ENCODE measurements around the gene CDT1.

CDT1 gene

GRCh38 chr16:88830258-88830657 is 26.7 kb downstream of the CDT1 start:
- H2AFZ ChIP-seq (ENCODE audit: low read depth, low read length, severe bottlenecking), result no peak overlapping the region
- no peaks in the 10 kb centered on the region for H3K79me2 ChIP-seq (ENCODE audit: insufficient read depth, low read length)
- H3K27me3 ChIP-seq (ENCODE audit: low read length), result no peaks in the 10 kb centered on the region
- TF ChIP-seq EZH2phosphoT487 (conservative IDR thresholded peaks at IDR 0.05; ENCODE audit: low read length) (no peak), CTCF (IDR thresholded peaks at IDR 0.05; ENCODE audit: insufficient read depth, low read length, poor library complexity, severe bottlenecking) (no peak)
- H3K27ac ChIP-seq (ENCODE audit: low read depth, low read length), result no peak overlapping the region
- no peak overlapping the region for H3K9ac ChIP-seq (ENCODE audit: low read length)
- no peak overlapping the region for H3K4me2 ChIP-seq (ENCODE audit: low read depth, low read length, poor library complexity, severe bottlenecking)
- H4K20me1 ChIP-seq (ENCODE audit: low read depth, low read length), result no peaks in the 10 kb centered on the region
- H3K36me3 ChIP-seq (ENCODE audit: low read length), result no peaks in the 10 kb centered on the region
- no peaks in the 10 kb centered on the region for H3K9me3 ChIP-seq (ENCODE audit: insufficient read depth, low read length)
- no peaks in the 10 kb centered on the region for H3K9me2 ChIP-seq (replicated peaks; ENCODE audit: insufficient read depth, low read length)
- no peak overlapping the region for H3K4me3 ChIP-seq (ENCODE audit: insufficient read depth, low read length, poor library complexity, severe bottlenecking)
- no peaks in the 10 kb centered on the region for H3F3A ChIP-seq (ENCODE audit: insufficient read depth)

- no peak for TF ChIP-seq EZH2phosphoT487 (conservative IDR thresholded peaks at IDR 0.05; ENCODE audit: low read length)
- no peak for TF ChIP-seq CTCF (IDR thresholded peaks at IDR 0.05; ENCODE audit: insufficient read depth, low read length, poor library complexity, severe bottlenecking)
- Histone ChIP-seq H3K9me3 (ENCODE audit: insufficient read depth, low read length) (no peaks in the 10 kb centered on the region), H3K27me3 (ENCODE audit: low read length) (no peaks in the 10 kb centered on the region), H3K4me3 (ENCODE audit: insufficient read depth, low read length, poor library complexity, severe bottlenecking) (no peak overlapping the region), H3K4me2 (ENCODE audit: low read depth, low read length, poor library complexity, severe bottlenecking) (no peak overlapping the region), H3K79me2 (ENCODE audit: insufficient read depth, low read length) (no peaks in the 10 kb centered on the region), H2AFZ (ENCODE audit: low read depth, low read length, severe bottlenecking) (no peak overlapping the region), H4K20me1 (ENCODE audit: low read depth, low read length) (no peaks in the 10 kb centered on the region), H3K27ac (ENCODE audit: low read depth, low read length) (no peak overlapping the region), H3K9ac (ENCODE audit: low read length) (no peak overlapping the region), H3F3A (ENCODE audit: insufficient read depth) (no peaks in the 10 kb centered on the region), H3K9me2 (replicated peaks; ENCODE audit: insufficient read depth, low read length) (no peaks in the 10 kb centered on the region), H3K36me3 (ENCODE audit: low read length) (no peaks in the 10 kb centered on the region)
Measured at GRCh38 chr16:88830783-88831182, 27.2 kb downstream of the CDT1 start.

- Histone ChIP-seq H3K79me2 (ENCODE audit: insufficient read depth, low read length) (no peaks in the 10 kb centered on the region), H3K4me2 (ENCODE audit: low read depth, low read length, poor library complexity, severe bottlenecking) (no peak overlapping the region), H3F3A (ENCODE audit: insufficient read depth) (no peaks in the 10 kb centered on the region), H3K9ac (ENCODE audit: low read length) (no peak overlapping the region), H3K9me3 (ENCODE audit: insufficient read depth, low read length) (no peaks in the 10 kb centered on the region), H3K4me3 (ENCODE audit: insufficient read depth, low read length, poor library complexity, severe bottlenecking) (no peak overlapping the region), H3K9me2 (replicated peaks; ENCODE audit: insufficient read depth, low read length) (no peaks in the 10 kb centered on the region), H3K27ac (ENCODE audit: low read depth, low read length) (no peak overlapping the region), H3K36me3 (ENCODE audit: low read length) (no peaks in the 10 kb centered on the region), H4K20me1 (ENCODE audit: low read depth, low read length) (no peaks in the 10 kb centered on the region), H3K27me3 (ENCODE audit: low read length) (no peaks in the 10 kb centered on the region), H2AFZ (ENCODE audit: low read depth, low read length, severe bottlenecking) (no peak overlapping the region)
- TF ChIP-seq EZH2phosphoT487 (conservative IDR thresholded peaks at IDR 0.05; ENCODE audit: low read length), result no peak
- TF ChIP-seq CTCF (IDR thresholded peaks at IDR 0.05; ENCODE audit: insufficient read depth, low read length, poor library complexity, severe bottlenecking), result no peak
Measured at GRCh38 chr16:88831838-88832237, 28.2 kb downstream of the CDT1 start.
